Stimulated activated CD4-positive, alpha-beta T cell treated with anti-CD3 and anti-CD28 coated beads, Interleukin-4, amount 100 ng/mL, for 1 hour (primary cell): ENCODE measurements around the gene DNAAF2.
A peak's percentile ranks its signal among the peaks of the same experiment; 100 is the strongest.
"Not testable (repeated sequence)": the region's sequence is repeated elsewhere in the genome, so short reads cannot be mapped to it uniquely, and the experiment has no call there.

Source experiments
- DNase-seq: peaks from one replicate; pipeline ENCODE4 v3.0.0-alpha.2; 2020

The DNAAF2 gene

GRCh38 chr14:49634547-49635334 is at the start of gene DNAAF2:
DNAAF2 (minus strand) TSS chr14:49635244; CDS start chr14:49635149, 95 bp downstream.
- DNase-seq: peak; percentile 63

GRCh38 chr14:49679271-49679670 is 44.2 kb upstream of the DNAAF2 start:
- DNase-seq: no peak

- no peak for DNase-seq
These were observed 42.6 kb upstream of the DNAAF2 start for GRCh38 chr14:49677643-49678042.

GRCh38 chr14:49673586-49673985 is 38.5 kb upstream of the DNAAF2 start:
- no peak for DNase-seq

GRCh38 chr14:49670475-49670874 is 35.4 kb upstream of the DNAAF2 start:
- no peak for DNase-seq

- DNase-seq: no peak
These were observed 24.7 kb upstream of the DNAAF2 start for GRCh38 chr14:49659526-49660455.

- not testable (repeated sequence) for DNase-seq
These were observed 22.5 kb upstream of the DNAAF2 start for GRCh38 chr14:49657500-49657899.

GRCh38 chr14:49654511-49654910 is 19.5 kb upstream of the DNAAF2 start:
- no peak for DNase-seq

- no peak for DNase-seq
These were observed 18.5 kb upstream of the DNAAF2 start for GRCh38 chr14:49653508-49653907.

GRCh38 chr14:49642163-49642562 is 7.1 kb upstream of the DNAAF2 start:
- DNase-seq: no peak

GRCh38 chr14:49641697-49642129 is 6.7 kb upstream of the DNAAF2 start:
- no peak for DNase-seq

GRCh38 chr14:49640540-49641417 is 5.7 kb upstream of the DNAAF2 start:
- DNase-seq: no peak

GRCh38 chr14:49637534-49638078 is 2.6 kb upstream of the DNAAF2 start:
- no peak for DNase-seq

GRCh38 chr14:49636866-49637265 is 1.8 kb upstream of the DNAAF2 start:
- DNase-seq: no peak

GRCh38 chr14:49633640-49634546 is 1.2 kb downstream of the DNAAF2 start:
- DNase-seq: peak; percentile 96

- DNase-seq: no peak
These were observed 10.9 kb downstream of the DNAAF2 start for GRCh38 chr14:49623941-49624839.

- no peak for DNase-seq
These were observed 11.7 kb downstream of the DNAAF2 start for GRCh38 chr14:49623387-49623786.

- no peak for DNase-seq
These were observed 12.9 kb downstream of the DNAAF2 start for GRCh38 chr14:49622022-49622607.

- DNase-seq: peak; percentile 63
These were observed 13.7 kb downstream of the DNAAF2 start for GRCh38 chr14:49621114-49621881.
